ENCODE data around the gene MCHR1. TPM values are rescaled to one million over a fixed set of nuclear protein-coding genes. Genes with fewer than 3 reads are reported as not detected.
"Not testable (repeated sequence)": the region's sequence is repeated elsewhere in the genome, so short reads cannot be mapped to it uniquely, and the experiment has no call there.

MCHR1 gene
- total and polyA plus RNA-seq, 9 donors, result 1.4 to 18.1 (median 3.3) TPM

DNA sequence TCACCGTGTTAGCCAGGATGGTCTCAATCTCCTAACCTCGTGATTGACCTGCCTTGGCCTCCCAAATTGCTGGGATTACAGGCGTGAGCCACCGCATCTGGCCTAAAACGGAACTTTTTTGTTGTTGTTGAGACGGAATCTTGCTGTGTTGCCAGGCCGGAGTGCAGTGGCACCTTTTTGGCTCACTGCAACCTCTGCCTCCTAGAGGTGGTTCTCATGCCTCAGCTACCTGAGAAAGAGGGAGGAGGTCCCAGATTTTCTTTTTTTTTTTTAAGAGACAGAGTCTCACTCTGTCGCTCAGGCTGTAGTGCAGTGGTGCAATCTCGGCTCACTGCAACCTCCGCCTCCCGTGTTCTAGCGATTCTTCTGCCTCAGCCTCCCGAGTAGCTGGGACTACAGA, 7.9 kb upstream of the MCHR1 start:
- TF ChIP-seq, protein P1, sequence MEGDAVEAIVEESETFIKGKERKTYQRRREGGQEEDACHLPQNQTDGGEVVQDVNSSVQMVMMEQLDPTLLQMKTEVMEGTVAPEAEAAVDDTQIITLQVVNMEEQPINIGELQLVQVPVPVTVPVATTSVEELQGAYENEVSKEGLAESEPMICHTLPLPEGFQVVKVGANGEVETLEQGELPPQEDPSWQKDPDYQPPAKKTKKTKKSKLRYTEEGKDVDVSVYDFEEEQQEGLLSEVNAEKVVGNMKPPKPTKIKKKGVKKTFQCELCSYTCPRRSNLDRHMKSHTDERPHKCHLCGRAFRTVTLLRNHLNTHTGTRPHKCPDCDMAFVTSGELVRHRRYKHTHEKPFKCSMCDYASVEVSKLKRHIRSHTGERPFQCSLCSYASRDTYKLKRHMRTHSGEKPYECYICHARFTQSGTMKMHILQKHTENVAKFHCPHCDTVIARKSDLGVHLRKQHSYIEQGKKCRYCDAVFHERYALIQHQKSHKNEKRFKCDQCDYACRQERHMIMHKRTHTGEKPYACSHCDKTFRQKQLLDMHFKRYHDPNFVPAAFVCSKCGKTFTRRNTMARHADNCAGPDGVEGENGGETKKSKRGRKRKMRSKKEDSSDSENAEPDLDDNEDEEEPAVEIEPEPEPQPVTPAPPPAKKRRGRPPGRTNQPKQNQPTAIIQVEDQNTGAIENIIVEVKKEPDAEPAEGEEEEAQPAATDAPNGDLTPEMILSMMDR (IDR thresholded peaks at IDR 0.05), result no peak
- TF ChIP-seq EP300 (IDR thresholded peaks at IDR 0.05) (no peak), POLR2A (IDR thresholded peaks at IDR 0.05) (no peak)
- no peaks in the 10 kb centered on the region for H3K36me3 ChIP-seq
- peaks cover 4% of the 10 kb centered on the region for H3K4me1 ChIP-seq (ENCODE audit: insufficient read depth)
- H3K9me3 ChIP-seq, result no peaks in the 10 kb centered on the region
- intact Hi-C loops (cut with DNase I), result no loop called here
- DNase-seq, result no peak
- no peak overlapping the region for H3K4me3 ChIP-seq
- H3K27ac ChIP-seq, result no peak overlapping the region
- 96 to 97% (median 96%) methylated on average over 13 of the region's 13 CpGs for WGBS, 3 donors
- no peaks in the 10 kb centered on the region for H3K27me3 ChIP-seq

DNA sequence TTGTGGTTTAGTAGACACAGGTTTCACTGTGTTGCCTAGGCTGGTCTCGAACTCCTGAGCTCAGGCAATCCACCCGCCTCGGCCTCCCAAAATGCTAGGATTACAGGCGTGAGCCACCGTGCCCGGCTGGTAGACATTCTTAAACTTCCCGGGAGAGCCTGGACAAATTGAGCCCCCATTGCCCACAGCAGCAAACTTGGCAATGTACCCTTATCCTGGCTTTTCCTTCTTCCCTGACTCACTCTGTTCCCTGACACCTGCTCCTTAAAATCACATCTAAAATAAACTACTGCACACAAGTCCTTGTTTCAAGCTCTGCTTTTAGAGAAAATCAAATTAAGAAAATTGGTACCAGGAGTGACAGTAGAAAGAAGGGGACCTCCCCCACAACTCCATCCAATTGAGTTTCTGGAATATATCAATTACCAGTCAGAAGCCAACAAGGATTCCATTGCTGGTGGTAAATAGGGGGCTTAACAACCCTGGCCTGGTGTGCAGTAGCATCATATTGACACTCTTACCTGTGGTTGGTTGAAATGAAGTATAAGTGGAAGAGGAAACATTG, 7.4 kb upstream of the MCHR1 start:
- TF ChIP-seq EP300 (IDR thresholded peaks at IDR 0.05) (no peak), POLR2A (IDR thresholded peaks at IDR 0.05) (no peak)
- TF ChIP-seq, protein P1 (IDR thresholded peaks at IDR 0.05), result no peak
- no peak overlapping the region for H3K4me3 ChIP-seq
- no peaks in the 10 kb centered on the region for H3K9me3 ChIP-seq
- no peak for DNase-seq
- H3K27ac ChIP-seq, result no peak overlapping the region
- 94 to 96% (median 95%) methylated on average over 7 of the region's 7 CpGs for WGBS, 3 donors
- no peaks in the 10 kb centered on the region for H3K27me3 ChIP-seq
- H3K36me3 ChIP-seq, result no peaks in the 10 kb centered on the region
- peaks cover under 1% of the 10 kb centered on the region for H3K4me1 ChIP-seq (ENCODE audit: insufficient read depth)
- intact Hi-C loops (cut with DNase I), result no loop called here

DNA sequence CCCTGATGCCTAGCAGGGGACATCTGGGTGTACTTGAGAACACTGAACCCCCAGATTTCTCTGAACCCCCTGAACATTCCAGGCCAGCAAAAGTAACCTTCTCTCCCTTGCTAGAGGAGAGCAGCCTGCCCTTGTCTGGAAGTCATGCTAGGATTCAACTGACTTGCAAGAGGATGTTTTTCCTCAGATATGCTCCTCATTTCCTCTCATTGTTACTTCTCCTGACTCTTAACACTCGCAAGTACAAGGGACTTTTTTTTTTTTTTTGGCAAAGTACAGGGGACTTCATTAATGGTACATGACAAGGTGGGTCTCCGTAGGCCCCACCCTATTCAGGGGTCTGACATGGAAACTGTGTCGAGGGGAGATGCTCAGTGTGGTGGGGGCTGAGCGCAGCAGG, 6.3 kb upstream of the MCHR1 start:
- intact Hi-C loops (cut with DNase I), result no loop called here
- Histone ChIP-seq H3K36me3 (no peaks in the 10 kb centered on the region), H3K27me3 (no peaks in the 10 kb centered on the region), H3K4me3 (no peak overlapping the region), H3K9me3 (no peaks in the 10 kb centered on the region), H3K27ac (no peak overlapping the region), H3K4me1 (ENCODE audit: insufficient read depth) (no peaks in the 10 kb centered on the region)
- TF ChIP-seq, protein P1 (IDR thresholded peaks at IDR 0.05), result no peak
- TF ChIP-seq EP300 (IDR thresholded peaks at IDR 0.05) (no peak), POLR2A (IDR thresholded peaks at IDR 0.05) (no peak)
- no peak for DNase-seq
- 93 to 95% (median 93%) methylated on average over 4 of the region's 4 CpGs for WGBS, 3 donors

DNA sequence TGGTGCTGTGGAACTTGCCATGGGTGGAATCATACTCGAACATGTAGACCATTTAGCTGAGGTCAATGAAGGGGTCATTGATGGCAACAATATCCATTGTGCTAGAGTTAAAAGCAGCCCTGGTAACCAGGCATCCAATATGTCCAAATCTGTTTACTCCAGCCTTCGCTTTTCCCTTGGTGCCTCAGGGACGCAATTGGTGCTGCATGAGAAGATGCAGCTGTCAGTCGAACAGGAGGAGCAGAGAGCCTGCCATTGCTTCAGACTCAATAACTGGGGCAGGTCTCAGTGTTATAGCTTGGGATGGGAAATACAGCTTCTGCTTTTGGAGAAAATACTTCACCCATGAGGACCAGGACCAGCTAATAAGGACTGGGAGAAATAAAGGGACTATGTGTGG, 5.0 kb upstream of the MCHR1 start:
- H3K9me3 ChIP-seq, result no peaks in the 10 kb centered on the region
- no peaks in the 10 kb centered on the region for H3K27me3 ChIP-seq
- H3K27ac ChIP-seq, result no peak overlapping the region
- no peaks in the 10 kb centered on the region for H3K36me3 ChIP-seq
- TF ChIP-seq POLR2A (IDR thresholded peaks at IDR 0.05), result no peak
- TF ChIP-seq, protein P1 (IDR thresholded peaks at IDR 0.05), result no peak
- TF ChIP-seq EP300 (IDR thresholded peaks at IDR 0.05), result no peak
- peaks cover 2% of the 10 kb centered on the region for H3K4me1 ChIP-seq (ENCODE audit: insufficient read depth)
- WGBS, 3 donors, result 86 to 91% (median 88%) methylated on average over 4 of the region's 4 CpGs
- no peak for DNase-seq
- intact Hi-C loops (cut with DNase I), result no loop called here
- no peak overlapping the region for H3K4me3 ChIP-seq

DNA sequence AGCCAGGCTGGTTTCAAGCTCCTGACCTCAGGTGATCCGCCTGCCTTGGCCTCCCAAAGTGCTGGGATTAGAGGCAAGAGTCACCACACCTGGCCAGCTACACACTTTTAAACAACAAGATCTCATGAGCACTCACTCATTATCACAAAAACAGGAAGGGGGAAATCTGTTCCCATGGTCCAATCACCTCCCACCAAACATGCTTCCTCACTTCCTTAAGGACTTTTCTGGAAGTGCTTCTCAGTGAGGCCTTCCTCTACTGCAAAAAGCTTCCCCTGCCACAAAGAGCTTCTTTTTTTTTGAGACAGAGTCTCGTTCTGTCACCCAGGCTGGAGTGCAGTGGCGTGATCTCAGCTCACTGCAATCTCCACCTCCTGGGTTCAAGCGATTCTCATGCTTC, 3.1 kb upstream of the MCHR1 start:
- intact Hi-C loops (cut with DNase I); DNase-seq; H3K4me3 ChIP-seq; H3K36me3 ChIP-seq; H3K27ac ChIP-seq; H3K9me3 ChIP-seq; H3K27me3 ChIP-seq: not testable (repeated sequence)
- WGBS, 3 donors, result 93 to 96% (median 93%) methylated on average over 4 of the region's 4 CpGs
- peaks cover 10% of the 10 kb centered on the region for H3K4me1 ChIP-seq (ENCODE audit: insufficient read depth)

Data from ovary (tissue), 9 donors.